HG03064 (cell line): ENCODE data around the gene ANKRD63.

ENCODE experiments used
- ATAC-seq: cut with Tn5 transposase; IDR thresholded peaks from one replicate; pipeline ENCODE4 v1.9.1; 2021; ENCODE audit warnings: low read depth; ENCODE audit not compliant: unreplicated experiment

Gene ANKRD63

GRCh38 chr15:40264321-40265153 lies 18.3 kb downstream of the ANKRD63 start:
- no peak for ATAC-seq

GRCh38 chr15:40263024-40263754 lies 19.7 kb downstream of the ANKRD63 start:
- no peak for ATAC-seq

- no peak for ATAC-seq
These were observed 23.8 kb downstream of the ANKRD63 start for GRCh38 chr15:40259021-40259420.

- no peak for ATAC-seq
These were observed 24.3 kb downstream of the ANKRD63 start for GRCh38 chr15:40258544-40258943.

- no peak for ATAC-seq
These were observed 25.0 kb downstream of the ANKRD63 start for GRCh38 chr15:40257656-40258450.

GRCh38 chr15:40256638-40257235 lies 26.1 kb downstream of the ANKRD63 start:
- no peak for ATAC-seq

- ATAC-seq, result no peak
These were observed 27.8 kb downstream of the ANKRD63 start for GRCh38 chr15:40255033-40255432.

GRCh38 chr15:40254452-40254851 lies 28.4 kb downstream of the ANKRD63 start:
- no peak for ATAC-seq

GRCh38 chr15:40253167-40253790 lies 29.6 kb downstream of the ANKRD63 start:
- ATAC-seq, result no peak

GRCh38 chr15:40252438-40253166 lies 30.3 kb downstream of the ANKRD63 start:
- ATAC-seq, result no peak

GRCh38 chr15:40252141-40252437 lies 30.8 kb downstream of the ANKRD63 start:
- ATAC-seq, result no peak

- ATAC-seq, result no peak
These were observed 31.3 kb downstream of the ANKRD63 start for GRCh38 chr15:40251486-40252140.

GRCh38 chr15:40250771-40251483 lies 31.9 kb downstream of the ANKRD63 start:
- no peak for ATAC-seq

GRCh38 chr15:40250304-40250656 lies 32.6 kb downstream of the ANKRD63 start:
- no peak for ATAC-seq

- ATAC-seq, result no peak
These were observed 33.2 kb downstream of the ANKRD63 start for GRCh38 chr15:40249477-40250303.

GRCh38 chr15:40248006-40248783 lies 34.7 kb downstream of the ANKRD63 start:
- ATAC-seq, result no peak

GRCh38 chr15:40247406-40247971 lies 35.4 kb downstream of the ANKRD63 start:
- no peak for ATAC-seq
